C4-2B (cell line): ENCODE measurements around the gene GDF2.
A peak's percentile ranks its signal among the peaks of the same experiment; 100 is the strongest.

Experiments used
- H3K27ac ChIP-seq: fragments of 450-650 bp; 2 replicates; pipeline ENCODE4 v1.5.1; 2017
- ZFX ChIP-seq: fragments of 450-650 bp; IDR thresholded peaks from 2 replicates; pipeline ENCODE4 v1.6.1; 2017
- TF ChIP-seq, protein P1 (sequence below): fragments of 450-650 bp; conservative IDR thresholded peaks from 2 replicates; pipeline ENCODE4 v1.5.1; 2017; ENCODE audit warnings: mild to moderate bottlenecking

Gene GDF2

DNA sequence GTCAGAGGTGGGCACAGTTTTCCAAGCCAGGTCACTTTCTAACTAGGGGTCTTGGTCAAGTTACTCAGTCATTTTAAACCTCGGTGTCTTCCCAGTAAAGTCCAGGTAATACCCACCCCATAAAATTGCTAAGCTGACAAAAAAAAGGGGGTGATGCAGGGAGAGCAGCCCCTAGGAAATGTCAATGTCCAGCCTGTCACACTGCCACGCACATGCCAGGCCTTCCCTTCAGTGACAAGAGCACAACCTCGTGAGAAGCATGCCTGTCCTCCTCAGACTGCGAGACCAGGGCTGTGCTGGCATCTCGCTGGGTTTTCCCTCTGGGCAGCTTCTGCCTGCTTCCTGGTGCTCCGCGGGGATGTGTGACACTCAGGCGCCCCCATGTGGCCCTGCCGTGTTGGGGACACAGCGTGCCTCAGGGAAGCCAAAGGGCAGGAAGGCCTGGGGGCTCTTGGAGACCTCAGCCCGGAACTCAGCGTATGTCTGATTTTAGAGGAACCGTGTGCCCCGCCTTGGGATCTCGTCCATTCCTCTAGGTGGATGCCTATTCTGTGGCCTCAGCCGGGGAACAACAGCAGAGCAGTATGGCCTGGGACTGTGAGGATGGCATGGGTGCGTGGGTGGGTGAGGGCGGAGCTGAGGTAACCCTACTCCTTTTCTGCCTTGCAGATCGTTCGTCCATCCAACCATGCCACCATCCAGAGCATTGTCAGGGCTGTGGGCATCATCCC lies 10.2 kb upstream of the GDF2 start:
- TF ChIP-seq, protein P1, sequence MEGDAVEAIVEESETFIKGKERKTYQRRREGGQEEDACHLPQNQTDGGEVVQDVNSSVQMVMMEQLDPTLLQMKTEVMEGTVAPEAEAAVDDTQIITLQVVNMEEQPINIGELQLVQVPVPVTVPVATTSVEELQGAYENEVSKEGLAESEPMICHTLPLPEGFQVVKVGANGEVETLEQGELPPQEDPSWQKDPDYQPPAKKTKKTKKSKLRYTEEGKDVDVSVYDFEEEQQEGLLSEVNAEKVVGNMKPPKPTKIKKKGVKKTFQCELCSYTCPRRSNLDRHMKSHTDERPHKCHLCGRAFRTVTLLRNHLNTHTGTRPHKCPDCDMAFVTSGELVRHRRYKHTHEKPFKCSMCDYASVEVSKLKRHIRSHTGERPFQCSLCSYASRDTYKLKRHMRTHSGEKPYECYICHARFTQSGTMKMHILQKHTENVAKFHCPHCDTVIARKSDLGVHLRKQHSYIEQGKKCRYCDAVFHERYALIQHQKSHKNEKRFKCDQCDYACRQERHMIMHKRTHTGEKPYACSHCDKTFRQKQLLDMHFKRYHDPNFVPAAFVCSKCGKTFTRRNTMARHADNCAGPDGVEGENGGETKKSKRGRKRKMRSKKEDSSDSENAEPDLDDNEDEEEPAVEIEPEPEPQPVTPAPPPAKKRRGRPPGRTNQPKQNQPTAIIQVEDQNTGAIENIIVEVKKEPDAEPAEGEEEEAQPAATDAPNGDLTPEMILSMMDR: peak; percentile 95
- no peak for TF ChIP-seq ZFX
- no peak overlapping the region for H3K27ac ChIP-seq

- TF ChIP-seq ZFX: no peak
- TF ChIP-seq, protein P1: no peak
- H3K27ac ChIP-seq: no peak overlapping the region
Measured at GRCh38 chr10:47312663-47312995, 9.6 kb upstream of the GDF2 start.

- H3K27ac ChIP-seq: no peak overlapping the region
- TF ChIP-seq, protein P1: no peak
- no peak for TF ChIP-seq ZFX
Measured at GRCh38 chr10:47314416-47314970, 7.8 kb upstream of the GDF2 start.

DNA sequence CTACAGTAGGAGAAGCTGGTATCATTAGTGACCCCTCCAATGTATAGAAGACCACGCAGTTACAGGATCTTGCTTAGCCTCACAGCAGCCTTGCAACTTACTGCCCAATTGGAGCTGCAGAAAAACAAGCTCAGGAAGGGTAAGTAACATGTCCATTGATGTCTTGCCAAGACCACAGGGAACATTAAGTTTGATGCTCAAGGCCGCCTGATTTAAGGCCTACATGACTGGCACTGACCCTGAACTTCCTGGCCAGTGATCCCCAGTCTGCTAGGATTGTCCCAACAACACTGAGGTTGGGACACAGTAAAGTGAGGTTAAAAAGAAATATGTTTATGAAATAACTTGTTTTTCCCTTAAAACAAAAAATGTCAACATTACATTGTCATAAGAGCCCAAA lies 6.8 kb upstream of the GDF2 start:
- no peak for TF ChIP-seq ZFX
- TF ChIP-seq, protein P1: no peak
- H3K27ac ChIP-seq: no peak overlapping the region

- no peak overlapping the region for H3K27ac ChIP-seq
- TF ChIP-seq ZFX: no peak
- TF ChIP-seq, protein P1: no peak
Measured at GRCh38 chr10:47316131-47316530, 6.1 kb upstream of the GDF2 start.

GRCh38 chr10:47317251-47317650 lies 5.0 kb upstream of the GDF2 start:
- H3K27ac ChIP-seq: no peak overlapping the region
- TF ChIP-seq, protein P1: no peak
- no peak for TF ChIP-seq ZFX

DNA sequence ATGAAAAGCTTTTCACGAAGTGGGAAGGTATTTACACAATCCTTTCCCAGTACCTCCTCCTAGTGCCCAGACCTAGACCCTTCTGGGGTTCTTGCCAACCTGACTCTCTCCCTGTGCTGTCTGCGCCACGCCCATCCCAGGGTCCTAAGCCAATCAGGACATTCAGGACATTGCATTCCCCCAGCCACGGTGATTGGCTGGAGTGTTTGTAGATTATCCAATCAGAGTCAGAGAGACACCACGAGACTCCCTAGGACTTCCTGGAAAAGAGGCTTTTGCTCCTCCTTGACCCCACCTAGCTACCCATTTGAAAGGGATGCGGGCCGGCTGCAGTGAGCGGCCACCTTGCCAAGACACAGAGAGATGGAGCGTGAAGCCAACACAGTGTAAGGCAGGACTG lies 3.5 kb upstream of the GDF2 start:
- TF ChIP-seq, protein P1: no peak
- no peak for TF ChIP-seq ZFX
- no peak overlapping the region for H3K27ac ChIP-seq
